Keratinocyte (primary cell): ENCODE results near the gene CEACAM21.

ENCODE experiments used
- CTCF ChIP-seq, 3 experiments: IDR thresholded peaks in 1 of 3; conservative IDR thresholded peaks in 1 of 3; optimal IDR thresholded peaks in 1 of 3; 2 replicates in 2 of 3; 3 replicates in 1 of 3; pipeline versions ENCODE3 to v1.5.1; 2011; ENCODE audit warnings: low read length in 3 of 3, mild to moderate bottlenecking in 3 of 3, moderate library complexity in 2 of 3, control low read depth in 1 of 3, inconsistent platforms in 1 of 3; ENCODE audit not compliant: insufficient read depth in 2 of 3; ENCODE audit errors: extremely low read depth in 1 of 3
- EZH2 ChIP-seq: IDR thresholded peaks from one replicate; pipeline ENCODE4 v1.6.1; 2012; ENCODE audit warnings: inconsistent platforms, mild to moderate bottlenecking, low read length, moderate library complexity

GRCh38 chr19:41578886-41579285 lies 2.9 kb downstream of the CEACAM21 start:
- TF ChIP-seq CTCF (optimal IDR thresholded peaks at IDR 0.05 in 1 of 3, IDR thresholded peaks at IDR 0.05 in 1 of 3, conservative IDR thresholded peaks at IDR 0.05 in 1 of 3; ENCODE audit: extremely low read depth in 1 of 3, insufficient read depth in 2 of 3, low read length in 3 of 3) (no peak), EZH2 (no peak)
